Activated CD8-positive, alpha-beta memory T cell treated with anti-CD3 and anti-CD28 coated beads for 36 hours (primary cell): ENCODE measurements around the gene AMPH. TPM values are rescaled to one million over a fixed set of nuclear protein-coding genes. Genes with fewer than 3 reads are reported as not detected.
"Not testable (repeated sequence)": the region's sequence is repeated elsewhere in the genome, so short reads cannot be mapped to it uniquely, and the experiment has no call there.

Experiments
- CTCF ChIA-PET: fragments of 350-600 bp; sonication (Branson Sonifier 250); formaldehyde crosslinking; loops from one replicate; lab custom pipeline; 2021; ENCODE audit warnings: antibody characterized with exemption; lab: Charles Lee
- POLR2A ChIA-PET: fragments of 350-600 bp; sonication (Branson Sonifier 250); formaldehyde crosslinking; loops from one replicate; lab custom pipeline; 2021; ENCODE audit warnings: antibody characterized with exemption; lab: Charles Lee
- total RNA-seq, 2 experiments: library from RNA; stranded (reverse); gene quantifications; one replicate each; pipeline ENCODE4 v1.2.3, GENCODE V29; 2021

AMPH gene
- total RNA-seq, 2 experiments from 2014 or later: not detected

GRCh38 chr7:38344741-38345140 is 286.4 kb downstream of the AMPH start:
- ChIA-PET POLR2A (interaction anchor here (0.6 kb wide), 1 partner anchor 75 kb away, joined by 3 read pairs; no protein-coding TSS in a partner anchor), CTCF (interaction anchor here (0.8 to 3.1 kb wide), 7 partner anchors 10 to 129 kb away, joined by 3 to 22 read pairs (median 3); no protein-coding TSS in a partner anchor)

GRCh38 chr7:38342135-38342534 is 289.0 kb downstream of the AMPH start:
- POLR2A ChIA-PET: not testable (repeated sequence)
- CTCF ChIA-PET: interaction anchor here (1.4 kb wide), 1 partner anchor 11 kb away, joined by 5 read pairs; no protein-coding TSS in a partner anchor

- POLR2A ChIA-PET: not testable (repeated sequence)
- CTCF ChIA-PET: interaction anchor here (1.4 to 2.0 kb wide), 3 partner anchors 17 to 123 kb away, joined by 4 to 9 read pairs (median 5); no protein-coding TSS in a partner anchor
Observed at GRCh38 chr7:38341172-38341705, 289.9 kb downstream of the AMPH start.

DNA sequence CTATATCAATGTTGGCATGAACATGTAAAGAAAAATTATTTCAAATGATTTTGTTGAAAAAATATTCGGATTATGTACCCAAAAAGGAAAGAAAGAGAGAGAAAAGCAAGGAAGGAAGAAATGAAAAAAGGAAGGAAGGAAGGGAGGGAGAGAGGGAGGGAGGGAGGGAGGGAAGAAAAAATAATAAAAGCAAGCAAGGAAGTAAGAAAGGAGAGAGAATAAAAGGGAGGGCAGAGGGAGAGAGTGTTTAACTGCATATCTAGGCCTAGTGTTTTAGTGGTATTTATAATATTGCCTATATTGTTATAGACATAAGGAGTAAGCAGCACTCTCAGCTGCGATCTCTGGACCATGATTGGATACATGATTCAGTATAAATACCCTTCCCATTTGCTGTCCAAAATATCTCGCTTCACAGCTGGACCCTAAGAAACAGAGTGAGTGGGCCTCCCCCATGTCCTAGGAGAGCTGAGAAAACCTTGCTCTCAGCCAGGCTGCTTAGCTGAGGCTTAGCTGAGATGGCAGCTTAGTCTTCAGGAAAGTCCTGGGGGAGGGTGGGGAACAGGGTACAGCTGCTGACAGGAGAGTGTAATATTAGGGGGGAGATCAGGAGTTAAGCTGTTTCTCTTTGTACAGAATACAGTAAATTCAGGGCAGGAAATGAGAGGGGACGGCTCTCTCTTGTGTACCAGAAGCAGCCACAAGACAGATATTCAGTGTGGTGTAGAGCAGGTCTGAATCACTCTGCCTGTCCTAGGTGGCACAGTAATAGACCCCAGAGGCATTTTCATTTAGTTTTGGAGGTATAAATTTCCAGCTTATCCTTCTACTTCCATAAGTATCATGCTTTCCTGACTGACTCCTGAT is 291.0 kb downstream of the AMPH start:
- CTCF ChIA-PET: interaction anchor here (1.2 to 2.0 kb wide), 4 partner anchors 19 to 122 kb away, joined by 4 to 9 read pairs (median 4); no protein-coding TSS in a partner anchor
- POLR2A ChIA-PET: interaction anchor here (0.7 kb wide), 1 partner anchor 173 kb away, joined by 3 read pairs; no protein-coding TSS in a partner anchor

- CTCF ChIA-PET: interaction anchor here (1.1 to 3.6 kb wide), 22 partner anchors 9 to 420 kb away, joined by 3 to 29 read pairs (median 6); partner anchors contain the start of gene SFRP4
- POLR2A ChIA-PET: interaction anchor here (1.5 kb wide), 1 partner anchor 38 kb away, joined by 3 read pairs; no protein-coding TSS in a partner anchor
Observed at GRCh38 chr7:38336148-38336515, 295.0 kb downstream of the AMPH start.

GRCh38 chr7:38335492-38336147 is 295.6 kb downstream of the AMPH start:
- POLR2A ChIA-PET: interaction anchor here (0.9 to 1.5 kb wide), 3 partner anchors 30 to 38 kb away, joined by 3 read pairs; no protein-coding TSS in a partner anchor
- CTCF ChIA-PET: interaction anchor here (0.7 to 3.6 kb wide), 27 partner anchors 9 to 419 kb away, joined by 3 to 29 read pairs (median 5); partner anchors contain the start of gene SFRP4

DNA sequence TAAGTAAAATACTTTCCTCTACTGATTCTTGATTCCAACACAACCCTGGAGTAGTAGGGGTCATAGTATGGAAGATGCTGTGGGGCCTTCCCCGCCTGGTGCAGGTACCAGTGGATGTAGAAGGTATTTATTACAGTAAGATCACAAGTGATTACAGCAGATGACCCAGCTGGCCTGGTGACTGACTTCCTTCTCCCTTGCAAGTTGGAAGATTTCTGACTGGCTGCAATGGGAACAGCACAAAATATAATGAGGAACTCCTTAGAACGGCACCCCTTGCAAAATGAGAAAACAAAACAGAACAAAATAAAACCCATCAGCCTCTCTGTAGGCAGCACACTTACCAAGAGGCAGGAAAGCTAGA is 296.1 kb downstream of the AMPH start:
- ChIA-PET CTCF (interaction anchor here (0.7 to 3.6 kb wide), 25 partner anchors 10 to 230 kb away, joined by 3 to 29 read pairs (median 5); no protein-coding TSS in a partner anchor), POLR2A (interaction anchor here (0.9 to 1.1 kb wide), 2 partner anchors 30 to 31 kb away, joined by 3 read pairs; no protein-coding TSS in a partner anchor)

- CTCF ChIA-PET: interaction anchor here (0.6 to 3.6 kb wide), 6 partner anchors 11 to 225 kb away, joined by 3 to 29 read pairs (median 8); no protein-coding TSS in a partner anchor
- POLR2A ChIA-PET: interaction anchor here (0.6 kb wide), 1 partner anchor 1614 kb away, joined by 8 read pairs; no protein-coding TSS in a partner anchor
Observed at GRCh38 chr7:38334163-38334562, 297.0 kb downstream of the AMPH start.
